Transverse colon (tissue), 3 donors: ENCODE results near the gene PGLYRP3.

Source experiments
- POLR2A ChIP-seq: fragments of 450-650 bp; IDR thresholded peaks from one replicate; pipeline ENCODE4 v1.6.1; 2016; ENCODE audit warnings: antibody characterized with exemption, mild to moderate bottlenecking, moderate library complexity
- TF ChIP-seq, protein P1 (sequence below), 5 experiments: fragments of 200-600 bp in 3 of 5; fragments of 450-650 bp in 2 of 5; sonication (generic) in 3 of 5; IDR thresholded peaks; 1 replicate in 2 of 5; 2 replicates in 3 of 5; pipeline ENCODE4 v1.5.1; 2016 to 2017; ENCODE audit warnings: antibody characterized with exemption in 5 of 5, inconsistent platforms in 3 of 5, mild to moderate bottlenecking in 2 of 5, moderate library complexity in 1 of 5

GRCh38 chr1:153354515-153355193, 41.9 kb upstream of the PGLYRP3 start:
- no peak for TF ChIP-seq POLR2A
- TF ChIP-seq, protein P1, sequence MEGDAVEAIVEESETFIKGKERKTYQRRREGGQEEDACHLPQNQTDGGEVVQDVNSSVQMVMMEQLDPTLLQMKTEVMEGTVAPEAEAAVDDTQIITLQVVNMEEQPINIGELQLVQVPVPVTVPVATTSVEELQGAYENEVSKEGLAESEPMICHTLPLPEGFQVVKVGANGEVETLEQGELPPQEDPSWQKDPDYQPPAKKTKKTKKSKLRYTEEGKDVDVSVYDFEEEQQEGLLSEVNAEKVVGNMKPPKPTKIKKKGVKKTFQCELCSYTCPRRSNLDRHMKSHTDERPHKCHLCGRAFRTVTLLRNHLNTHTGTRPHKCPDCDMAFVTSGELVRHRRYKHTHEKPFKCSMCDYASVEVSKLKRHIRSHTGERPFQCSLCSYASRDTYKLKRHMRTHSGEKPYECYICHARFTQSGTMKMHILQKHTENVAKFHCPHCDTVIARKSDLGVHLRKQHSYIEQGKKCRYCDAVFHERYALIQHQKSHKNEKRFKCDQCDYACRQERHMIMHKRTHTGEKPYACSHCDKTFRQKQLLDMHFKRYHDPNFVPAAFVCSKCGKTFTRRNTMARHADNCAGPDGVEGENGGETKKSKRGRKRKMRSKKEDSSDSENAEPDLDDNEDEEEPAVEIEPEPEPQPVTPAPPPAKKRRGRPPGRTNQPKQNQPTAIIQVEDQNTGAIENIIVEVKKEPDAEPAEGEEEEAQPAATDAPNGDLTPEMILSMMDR (IDR thresholded peaks at IDR 0.05) = no peak
